H4 (cell line): Measurements from ENCODE around the gene TBL1XR1. TPM values are rescaled to one million over a fixed set of nuclear protein-coding genes. Genes with fewer than 3 reads are reported as not detected.

ENCODE experiments used
- DNase-seq: peaks from one replicate; pipeline ENCODE4 v3.0.0-alpha.2; 2015; ENCODE audit warnings: low spot score
- total RNA-seq: library from RNA; depleted of rRNA; stranded (reverse); fragments of >200 nt; shearing (Covaris generic); gene quantifications from 2 replicates; pipeline ENCODE4 v1.2.3, GENCODE V29; 2014

Gene TBL1XR1
- total RNA-seq, 1 experiment from 2014 or later, result 118 TPM

DNA sequence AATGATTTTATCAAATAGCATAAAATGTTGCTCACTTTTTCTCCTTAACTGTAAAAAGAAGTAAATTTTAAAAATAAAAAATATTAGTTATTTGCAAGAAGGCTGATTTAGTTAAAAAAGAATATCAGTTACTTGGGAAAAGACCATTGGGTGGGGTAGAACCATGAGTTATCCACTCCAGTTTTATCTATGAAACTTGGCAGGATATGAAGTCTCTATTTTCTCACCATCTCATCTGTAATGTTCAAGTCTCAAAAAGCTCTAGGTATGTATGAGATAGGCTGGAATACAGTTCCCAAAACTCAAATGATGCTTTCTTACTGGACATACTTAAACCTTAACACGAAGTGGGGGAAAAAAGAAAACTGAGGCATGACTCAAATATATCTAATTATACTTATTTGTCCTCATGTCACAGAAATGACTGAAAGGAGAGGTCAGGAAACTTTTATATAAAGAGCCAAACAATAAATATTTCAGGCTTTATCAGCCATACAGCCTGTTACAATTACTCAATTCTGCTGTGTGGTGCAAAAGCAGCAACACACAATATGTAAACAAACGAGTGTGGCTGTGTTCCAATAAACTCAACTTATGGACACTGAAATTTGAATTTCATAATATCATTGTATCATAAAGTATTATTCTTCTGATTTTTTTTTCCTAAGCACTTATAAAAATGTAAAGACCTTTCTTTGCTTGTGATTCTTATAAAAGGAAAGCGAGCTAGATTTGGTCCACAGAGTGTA, 131.8 kb downstream of the TBL1XR1 start:
- no peak for DNase-seq

DNA sequence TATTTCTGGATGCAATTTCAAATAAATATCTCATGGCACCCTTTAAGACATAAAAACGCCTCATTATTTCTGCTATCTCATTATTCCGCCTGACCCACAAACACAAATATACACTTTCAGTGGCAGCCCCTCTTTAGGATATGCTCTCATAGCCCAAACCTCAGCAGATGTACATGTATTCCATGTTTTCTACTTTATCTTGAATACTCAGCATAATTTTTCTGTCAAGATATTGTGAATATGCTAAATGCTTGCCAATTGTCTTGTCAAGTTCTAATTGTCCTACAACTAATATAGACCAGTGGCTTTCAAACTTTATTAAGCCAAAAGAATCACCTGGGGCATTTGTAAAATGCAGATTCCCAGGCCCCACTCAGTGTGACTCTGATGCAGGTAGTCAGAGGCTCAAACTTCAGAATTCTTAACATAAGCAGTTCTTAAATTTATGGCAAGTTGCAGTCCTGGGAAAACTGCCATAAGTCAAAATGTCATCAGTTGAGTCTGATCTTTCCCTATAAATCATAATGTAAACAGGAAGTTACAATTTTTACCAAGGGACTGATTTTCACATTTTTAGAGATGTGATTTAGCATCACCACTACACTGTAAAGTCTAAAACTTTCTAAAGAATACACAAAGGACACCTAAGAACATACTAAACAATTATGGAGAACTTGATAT, 135.1 kb downstream of the TBL1XR1 start:
- DNase-seq, result no peak

- no peak for DNase-seq
These were observed 135.9 kb downstream of the TBL1XR1 start for GRCh38 chr3:177061369-177061768.

GRCh38 chr3:177060492-177060891, 136.8 kb downstream of the TBL1XR1 start:
- DNase-seq, result no peak

DNA sequence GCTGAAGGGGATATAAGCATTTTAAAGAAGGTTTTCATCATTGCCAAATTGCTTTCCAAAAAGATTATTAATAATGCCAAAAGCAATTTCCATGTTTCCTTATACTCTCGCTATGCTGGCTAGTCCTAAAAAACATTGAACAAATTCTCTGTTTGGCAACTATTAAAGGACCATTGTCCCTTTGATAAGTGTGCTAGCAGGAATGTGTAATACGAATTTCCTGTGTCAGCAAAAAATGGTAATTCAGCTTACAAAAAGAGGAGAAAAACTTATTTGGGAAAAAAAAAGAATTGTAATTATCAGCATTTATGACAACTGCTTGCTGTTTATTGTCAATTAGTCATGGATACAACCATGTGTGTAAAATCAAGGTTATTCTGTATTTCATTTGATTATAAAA, 138.6 kb downstream of the TBL1XR1 start:
- no peak for DNase-seq

GRCh38 chr3:177057768-177058167, 139.5 kb downstream of the TBL1XR1 start:
- no peak for DNase-seq

- DNase-seq, result no peak
These were observed 140.4 kb downstream of the TBL1XR1 start for GRCh38 chr3:177056927-177057326.

GRCh38 chr3:177055605-177056571, 141.4 kb downstream of the TBL1XR1 start:
- DNase-seq, result no peak

GRCh38 chr3:177053107-177053506, 144.2 kb downstream of the TBL1XR1 start:
- DNase-seq, result no peak

DNA sequence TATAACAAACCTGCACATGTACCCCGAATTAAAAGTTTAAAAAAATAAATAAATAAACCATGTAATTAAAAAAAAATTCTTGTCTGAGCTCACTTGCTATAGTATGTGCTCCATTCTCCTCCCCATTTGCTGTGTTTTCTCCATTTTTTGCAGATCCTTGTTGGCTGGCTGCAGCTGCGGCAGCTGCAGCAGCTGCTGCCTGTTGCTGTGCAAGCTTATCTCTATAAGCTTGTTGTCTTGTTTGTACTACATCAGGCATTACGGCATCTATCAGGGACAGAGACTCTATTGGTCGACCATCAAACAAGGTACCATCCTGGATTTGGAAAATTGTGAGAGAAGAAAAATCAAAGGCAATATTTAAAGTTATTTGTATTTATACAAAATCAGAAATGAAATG, 145.9 kb downstream of the TBL1XR1 start:
- no peak for DNase-seq

DNA sequence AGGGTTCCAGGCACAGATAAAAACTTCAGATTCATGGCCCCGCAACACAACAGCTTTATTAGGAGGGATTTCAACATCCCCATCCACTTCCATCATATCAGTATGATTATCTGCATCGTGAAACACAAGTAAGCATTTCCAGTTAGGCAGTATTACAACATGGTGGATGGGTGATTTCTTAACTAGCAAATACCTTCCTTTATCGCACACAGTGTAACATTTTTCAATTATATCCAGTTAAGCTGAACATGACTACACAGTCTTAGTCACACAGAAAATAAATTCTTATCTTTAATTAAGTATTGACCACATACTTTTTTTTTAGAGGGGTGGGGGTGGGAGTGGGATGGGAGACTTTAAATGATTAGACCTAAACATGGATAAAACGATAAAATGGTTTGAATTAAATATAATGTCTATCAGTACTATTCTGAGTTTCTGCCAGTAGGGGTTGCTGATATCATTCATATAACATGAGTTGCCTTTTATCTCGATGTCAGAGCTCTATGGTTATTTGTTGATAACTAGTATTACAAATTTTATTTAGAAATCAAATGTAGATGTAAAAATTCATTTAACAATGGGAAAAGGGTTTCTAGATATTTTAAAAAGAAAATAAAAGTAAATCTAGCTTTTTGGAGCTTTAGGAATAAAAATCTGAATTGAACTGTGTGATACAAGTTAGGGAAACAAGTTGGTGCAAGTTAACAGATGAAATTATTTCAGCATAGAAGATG, 146.6 kb downstream of the TBL1XR1 start:
- peak; percentile 48 for DNase-seq

DNA sequence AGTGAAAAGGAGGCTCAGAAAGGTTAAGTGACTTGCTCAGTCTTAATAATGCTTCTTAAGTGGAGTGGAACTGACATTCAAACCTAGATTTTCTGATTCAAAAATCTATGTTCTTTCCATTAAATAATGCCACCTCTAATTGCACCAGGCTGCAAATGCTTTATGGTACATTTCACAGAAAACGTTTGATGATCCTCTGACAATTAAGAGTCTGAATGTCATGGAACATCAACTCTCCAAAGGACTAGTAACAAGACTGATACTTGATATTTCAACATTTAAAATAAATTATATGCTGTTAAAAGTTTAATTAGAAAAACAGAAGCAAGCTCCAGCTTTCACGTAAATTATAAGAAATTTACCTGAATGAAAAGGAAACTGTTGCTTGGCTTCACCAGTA, 151.5 kb downstream of the TBL1XR1 start:
- no peak for DNase-seq

- no peak for DNase-seq
These were observed 152.1 kb downstream of the TBL1XR1 start for GRCh38 chr3:177045222-177045621.

- DNase-seq, result no peak
These were observed 155.3 kb downstream of the TBL1XR1 start for GRCh38 chr3:177041730-177042551.

DNA sequence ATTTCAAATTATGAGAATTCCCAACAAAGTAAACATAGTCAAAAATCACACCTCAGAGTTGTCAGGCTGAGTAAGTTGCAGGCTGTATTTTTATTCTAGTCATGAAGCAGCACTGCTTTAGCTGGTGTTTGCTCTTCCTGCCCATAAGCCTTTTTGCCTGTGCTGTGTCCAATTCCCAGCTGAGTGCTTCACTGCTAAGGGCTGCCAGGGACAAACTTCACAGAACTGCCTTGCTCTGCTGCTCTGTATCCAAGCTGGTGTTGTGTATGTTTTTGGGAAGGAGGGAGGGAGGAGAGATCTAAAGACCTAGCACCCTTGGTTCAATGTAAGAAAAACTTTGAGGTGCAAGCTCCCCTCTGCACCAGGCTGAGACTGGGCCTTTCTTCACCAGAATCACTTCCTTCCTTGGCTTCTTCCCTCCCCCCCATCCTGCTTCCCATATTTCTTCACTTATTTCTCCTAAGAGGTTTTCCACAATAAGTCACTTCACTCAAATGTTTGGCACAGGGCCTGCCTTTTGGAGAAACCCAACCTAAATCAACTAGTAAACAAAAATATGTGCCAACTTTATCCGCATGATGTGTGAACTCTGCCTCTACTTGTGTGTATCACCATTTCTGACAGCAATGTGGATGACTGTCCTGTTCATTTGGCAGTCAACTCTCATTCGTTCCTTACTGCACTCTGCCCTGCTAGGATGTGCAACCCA, 156.1 kb downstream of the TBL1XR1 start:
- peak; percentile 61 for DNase-seq

- DNase-seq, result no peak
These were observed 157.6 kb downstream of the TBL1XR1 start for GRCh38 chr3:177039490-177040274.

GRCh38 chr3:177037241-177037640, 160.0 kb downstream of the TBL1XR1 start:
- no peak for DNase-seq

DNA sequence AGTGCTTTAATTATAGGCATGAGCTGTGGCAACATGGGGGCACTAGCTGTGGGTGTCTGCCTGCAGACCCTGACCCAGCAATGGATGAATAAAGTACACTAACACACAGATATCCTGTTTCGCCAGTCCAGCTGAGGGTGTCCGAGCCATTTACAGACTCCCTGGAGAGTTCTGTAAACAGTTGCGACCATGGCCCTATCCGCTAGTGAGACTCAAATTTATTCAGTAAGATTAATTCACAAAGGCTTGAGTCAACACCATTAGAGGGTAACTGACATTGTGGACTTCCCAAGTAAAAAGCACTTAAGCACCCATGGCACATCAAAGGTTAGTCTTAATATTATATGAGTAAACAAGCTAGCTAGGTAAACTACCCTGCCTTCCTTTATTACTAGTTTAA, 161.6 kb downstream of the TBL1XR1 start:
- DNase-seq, result no peak

GRCh38 chr3:177034832-177035475, 162.3 kb downstream of the TBL1XR1 start:
- DNase-seq, result no peak
